Stimulated activated CD4-positive, alpha-beta T cell treated with anti-CD3 and anti-CD28 coated beads, Interleukin-4, amount 100 ng/mL, for 24 hours (primary cell): ENCODE data around the gene UPK3A.
"Not testable (repeated sequence)": the region's sequence is repeated elsewhere in the genome, so short reads cannot be mapped to it uniquely, and the experiment has no call there.

ENCODE experiments used
- DNase-seq: peaks from one replicate; pipeline ENCODE4 v3.0.0-alpha.2; 2020

Gene UPK3A

DNA sequence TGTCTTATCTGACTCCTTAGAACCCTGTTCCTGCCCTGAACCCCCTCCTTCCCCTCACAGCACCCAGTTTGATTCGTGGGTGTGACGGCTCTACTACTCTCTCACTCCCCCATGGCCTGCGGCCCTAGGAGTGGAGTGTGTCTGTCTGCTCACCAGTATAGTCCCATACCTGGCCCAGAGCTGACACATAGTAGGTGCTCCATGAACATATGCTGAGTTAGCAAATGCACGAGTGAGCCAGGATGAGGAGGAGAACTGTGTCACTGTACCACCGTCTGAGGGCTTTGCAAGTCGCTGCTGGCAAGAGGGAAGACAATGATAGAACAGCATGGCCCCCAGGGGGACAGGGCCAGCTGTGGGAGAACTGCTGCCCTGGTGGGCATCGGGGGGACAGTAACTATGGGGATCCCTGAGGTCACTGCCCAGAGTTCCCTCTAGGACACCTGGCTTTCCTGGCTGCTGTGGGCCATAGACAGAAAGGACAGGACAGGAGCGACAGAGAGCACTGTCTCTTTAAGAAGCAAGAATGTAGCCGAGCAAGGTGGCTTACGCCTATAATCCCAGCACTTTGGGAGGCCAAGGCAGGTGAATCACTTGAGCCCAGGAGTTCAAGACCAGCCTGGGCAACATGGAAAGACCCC lies 24.9 kb upstream of the UPK3A start:
- DNase-seq: no peak

DNA sequence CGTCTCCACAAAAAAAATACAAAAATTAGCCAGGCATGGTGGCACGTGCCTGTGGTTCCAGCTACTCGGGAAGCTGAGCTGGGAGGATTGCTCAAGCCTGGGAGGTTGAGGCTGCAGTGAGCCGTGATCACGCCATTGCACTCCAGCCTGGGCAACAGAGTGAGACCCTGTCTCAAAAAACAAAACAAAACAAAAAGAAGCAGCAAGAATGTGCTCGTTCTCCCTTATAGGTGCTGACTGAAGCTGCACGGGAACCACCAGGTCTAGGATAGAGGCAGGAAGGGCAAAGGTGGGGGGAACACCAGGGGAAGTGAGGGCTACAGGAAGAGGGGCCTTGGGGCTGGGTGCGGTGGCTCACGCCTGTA lies 24.4 kb upstream of the UPK3A start:
- DNase-seq: not testable (repeated sequence)

DNA sequence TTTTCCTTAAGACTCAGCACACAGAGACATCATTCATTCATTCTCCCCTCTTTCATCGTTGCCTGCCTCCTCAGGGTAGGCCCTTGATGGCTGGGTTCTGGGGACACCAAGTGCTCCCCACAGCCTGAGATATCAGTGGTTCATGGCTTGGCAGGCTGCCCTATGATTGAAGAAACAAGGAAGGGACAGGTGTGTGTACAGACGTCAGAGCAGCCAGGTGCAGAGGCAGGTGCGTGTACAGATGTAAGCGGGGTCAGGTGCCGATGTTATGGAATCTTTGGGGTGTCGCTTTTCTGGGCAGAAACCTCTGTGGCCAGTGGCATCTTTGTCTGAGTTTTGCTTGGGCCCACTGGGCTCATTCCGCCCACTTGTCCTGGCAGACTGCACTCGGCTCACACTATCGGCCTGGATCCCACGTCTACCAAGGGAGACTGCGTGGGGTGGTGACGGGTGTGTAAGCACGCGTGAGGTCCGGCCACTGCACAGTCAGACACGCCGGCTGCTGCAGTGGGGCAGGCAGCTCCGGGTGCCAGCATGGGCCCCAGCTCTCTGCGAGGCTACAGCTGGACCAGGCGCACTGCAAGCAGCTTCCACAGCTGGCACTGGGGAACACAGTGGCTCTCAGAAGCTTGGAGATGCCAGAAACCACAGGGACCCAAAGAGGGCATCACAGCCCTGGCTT lies 23.2 kb upstream of the UPK3A start:
- DNase-seq: no peak

DNA sequence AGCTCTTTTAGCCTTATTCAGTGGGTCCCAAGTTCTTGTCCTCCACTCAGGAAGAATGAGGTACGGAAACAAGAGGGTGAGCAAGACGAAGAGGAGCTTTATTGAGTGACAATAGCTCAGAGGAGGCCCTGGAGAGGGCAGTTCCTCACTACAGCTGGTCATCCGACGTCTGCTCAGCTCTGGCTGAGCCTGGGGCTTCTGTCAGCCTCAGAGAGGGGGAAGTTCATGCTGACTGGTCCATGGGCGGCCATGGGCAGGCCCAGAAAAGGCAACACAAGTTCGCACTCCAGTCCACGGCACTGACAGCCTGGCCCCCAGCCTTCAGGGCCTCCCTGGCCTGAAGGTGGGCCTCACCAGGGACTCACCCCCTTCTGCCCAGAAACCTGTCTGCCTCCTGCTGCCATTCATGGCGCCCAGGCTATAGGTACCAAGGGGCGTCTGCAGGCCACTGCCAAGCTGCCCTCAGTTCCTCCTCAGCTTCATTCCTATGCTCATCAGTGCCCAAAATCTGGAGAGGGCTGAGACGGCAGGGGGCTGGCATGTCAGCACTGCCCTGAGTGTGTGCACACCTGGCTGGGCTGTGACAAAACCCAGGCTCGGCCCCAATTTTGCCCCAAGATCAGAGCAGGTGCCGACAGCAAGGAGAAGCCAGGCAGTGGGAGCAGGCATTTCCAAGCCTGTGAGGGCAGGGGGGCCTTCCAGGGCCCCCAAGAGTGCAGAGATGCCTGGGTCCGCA lies 22.4 kb upstream of the UPK3A start:
- no peak for DNase-seq

DNA sequence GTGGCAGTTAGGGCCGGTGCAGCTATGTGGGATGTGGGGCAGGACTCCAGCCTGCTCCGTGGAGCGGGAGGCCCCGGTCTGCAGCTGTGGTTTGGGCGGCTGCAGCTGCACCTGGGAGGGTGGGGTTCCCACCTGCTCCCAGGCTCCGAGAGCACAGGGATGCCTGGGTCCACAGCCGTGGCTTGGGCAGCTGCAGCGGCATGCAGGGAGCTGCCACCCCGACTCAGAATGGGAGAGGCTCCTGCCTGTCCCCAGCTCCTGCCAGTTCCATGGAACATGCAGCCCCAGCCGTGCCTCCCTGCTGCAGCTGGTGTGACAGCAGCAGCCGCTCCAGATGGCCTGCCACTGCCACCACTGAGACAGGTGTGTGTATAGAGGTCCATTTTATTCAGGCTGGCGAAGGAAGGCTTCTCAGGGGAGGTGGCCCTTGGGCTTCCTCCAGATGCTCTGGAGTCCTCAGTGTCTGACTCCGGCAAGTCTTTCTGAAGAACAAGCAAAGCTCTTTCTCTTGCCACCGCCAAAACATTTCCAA lies 21.8 kb upstream of the UPK3A start:
- DNase-seq: no peak

DNA sequence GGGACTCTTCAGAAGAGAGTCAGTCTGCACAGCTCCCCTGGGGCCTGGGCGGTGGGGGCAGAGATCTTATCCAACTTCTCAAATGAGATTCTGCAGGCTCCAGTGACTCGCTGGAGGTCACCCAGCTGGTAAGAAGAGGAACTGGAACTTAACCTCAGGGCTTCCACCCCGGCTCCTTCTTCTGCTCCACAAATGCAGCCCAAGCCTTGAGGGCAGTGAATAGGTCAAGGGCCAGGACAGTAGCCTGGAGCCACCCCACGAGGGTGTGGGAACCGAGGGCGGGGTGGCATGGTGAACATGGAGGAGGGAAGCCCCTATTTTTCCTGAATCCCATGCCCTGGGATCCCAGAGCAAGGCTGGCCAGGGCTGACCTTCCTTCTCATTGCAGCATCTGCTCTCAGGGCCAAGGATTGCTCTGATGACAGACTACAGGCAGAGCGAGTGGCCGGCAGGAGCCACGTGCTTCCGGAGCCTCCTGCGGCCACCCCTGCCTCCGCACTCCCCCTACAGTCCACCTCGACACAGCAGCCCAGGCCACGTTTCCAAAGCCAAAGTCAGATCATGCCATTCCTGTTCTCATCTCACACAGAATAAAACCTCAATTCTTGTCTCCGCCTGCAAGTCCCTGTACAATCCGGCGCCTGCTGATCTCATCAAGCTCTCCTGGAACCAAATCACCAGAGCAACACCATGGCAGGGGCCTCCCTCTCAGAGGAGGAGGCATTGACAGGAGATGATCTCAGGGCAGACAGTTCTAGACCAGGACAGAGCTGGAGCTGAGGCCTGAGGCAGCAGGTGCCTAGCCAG lies 21.1 kb upstream of the UPK3A start:
- DNase-seq: no peak

DNA sequence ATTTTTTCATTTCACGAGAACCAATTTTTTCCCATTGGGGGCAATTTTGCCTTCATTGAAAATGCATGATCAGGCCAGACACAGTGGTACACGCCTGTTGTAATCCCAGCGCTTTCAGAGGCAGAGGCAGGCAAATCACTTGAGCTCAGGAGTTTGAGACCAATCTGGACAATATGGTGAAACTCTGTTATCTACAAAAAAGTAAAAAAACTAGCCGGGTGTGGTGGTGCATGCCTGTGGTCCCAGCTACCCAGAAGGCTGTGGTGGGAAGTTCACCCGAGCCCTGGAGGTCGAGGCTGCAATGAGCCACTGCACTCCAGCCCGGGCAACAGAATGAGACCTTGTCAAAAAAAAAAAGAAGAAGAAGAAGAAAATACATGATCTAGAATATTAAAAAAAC lies 19.2 kb upstream of the UPK3A start:
- no peak for DNase-seq

DNA sequence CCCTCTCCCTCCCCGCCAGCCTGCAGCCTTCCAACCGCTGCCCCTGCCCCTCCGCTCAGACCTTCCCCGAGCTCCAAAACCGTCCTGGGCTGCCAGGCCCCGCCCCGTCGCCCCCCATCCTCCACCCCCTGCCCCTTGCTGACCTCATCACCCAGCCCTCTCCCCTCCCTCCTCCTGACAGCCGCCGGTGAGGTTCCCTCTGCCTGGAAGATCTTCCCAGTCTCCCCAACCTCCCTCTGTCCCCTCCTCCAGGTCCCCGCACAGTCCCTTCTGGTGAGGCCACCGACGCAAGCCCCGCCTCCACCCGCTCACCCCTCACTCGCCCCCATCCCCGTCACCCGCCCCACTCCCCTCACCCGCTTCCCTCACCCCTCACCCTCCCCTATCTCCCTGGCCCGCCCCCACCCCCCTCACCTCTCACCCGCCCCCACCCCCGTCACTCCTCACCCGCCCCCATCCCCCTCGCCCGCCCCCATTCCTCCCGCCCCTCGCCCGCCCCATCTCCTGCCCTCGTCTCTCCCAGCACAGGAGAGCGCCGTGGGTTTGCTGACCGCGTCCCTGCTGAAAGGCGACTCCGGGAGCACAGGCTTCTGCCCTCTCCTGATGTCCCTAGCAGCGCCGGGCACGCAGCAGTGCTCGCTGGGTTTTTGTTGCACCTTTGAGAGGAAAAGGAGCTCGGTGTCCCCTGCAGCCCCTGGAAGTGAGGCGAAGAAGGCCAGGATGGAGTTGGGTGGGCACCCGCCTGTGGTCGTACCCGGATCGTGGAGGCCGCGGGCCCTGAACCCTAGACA lies 16.4 kb upstream of the UPK3A start:
- no peak for DNase-seq

DNA sequence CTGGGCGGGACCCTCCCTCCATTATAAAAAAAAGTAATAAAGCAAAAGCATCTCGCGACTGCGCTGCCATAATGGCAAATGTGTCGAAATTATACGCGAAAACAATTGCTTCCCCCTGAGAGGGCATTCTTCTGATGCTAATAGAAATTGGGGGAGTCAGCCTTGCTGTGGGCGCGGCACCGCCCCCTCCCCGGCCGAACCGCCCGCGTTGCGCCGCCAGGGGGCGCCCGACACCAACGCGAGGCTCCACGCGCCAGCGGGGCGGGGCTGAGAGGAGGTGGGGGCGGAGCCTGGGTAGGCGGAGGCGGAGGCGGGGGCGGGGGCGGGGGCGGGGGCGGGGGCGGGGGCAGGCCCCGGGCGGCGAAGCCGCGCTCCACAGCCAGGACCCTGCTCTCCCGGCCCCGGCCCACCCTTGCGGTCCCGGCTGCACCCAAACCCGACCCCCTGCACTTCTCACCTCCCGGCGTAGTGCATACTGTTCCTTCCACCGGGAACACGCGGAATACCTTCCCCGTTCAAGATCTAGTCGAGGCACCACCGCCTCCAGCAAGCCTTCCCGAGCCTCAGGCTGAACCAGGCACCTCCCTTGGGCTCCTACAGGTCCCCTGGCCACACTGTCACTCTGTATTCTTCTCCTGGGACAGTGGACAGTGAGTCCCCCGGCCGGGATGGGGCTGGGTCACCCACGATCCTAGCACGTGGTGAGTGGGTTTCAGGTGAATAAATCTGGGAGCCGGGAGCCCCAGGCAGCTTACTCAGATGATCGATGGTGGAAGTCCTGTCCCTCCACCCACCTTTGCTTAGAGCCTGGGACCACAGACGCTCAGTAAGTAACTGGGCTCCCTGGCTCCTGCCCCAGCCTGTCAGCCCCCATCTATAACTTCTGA lies 15.5 kb upstream of the UPK3A start:
- peak; percentile 85 for DNase-seq

DNA sequence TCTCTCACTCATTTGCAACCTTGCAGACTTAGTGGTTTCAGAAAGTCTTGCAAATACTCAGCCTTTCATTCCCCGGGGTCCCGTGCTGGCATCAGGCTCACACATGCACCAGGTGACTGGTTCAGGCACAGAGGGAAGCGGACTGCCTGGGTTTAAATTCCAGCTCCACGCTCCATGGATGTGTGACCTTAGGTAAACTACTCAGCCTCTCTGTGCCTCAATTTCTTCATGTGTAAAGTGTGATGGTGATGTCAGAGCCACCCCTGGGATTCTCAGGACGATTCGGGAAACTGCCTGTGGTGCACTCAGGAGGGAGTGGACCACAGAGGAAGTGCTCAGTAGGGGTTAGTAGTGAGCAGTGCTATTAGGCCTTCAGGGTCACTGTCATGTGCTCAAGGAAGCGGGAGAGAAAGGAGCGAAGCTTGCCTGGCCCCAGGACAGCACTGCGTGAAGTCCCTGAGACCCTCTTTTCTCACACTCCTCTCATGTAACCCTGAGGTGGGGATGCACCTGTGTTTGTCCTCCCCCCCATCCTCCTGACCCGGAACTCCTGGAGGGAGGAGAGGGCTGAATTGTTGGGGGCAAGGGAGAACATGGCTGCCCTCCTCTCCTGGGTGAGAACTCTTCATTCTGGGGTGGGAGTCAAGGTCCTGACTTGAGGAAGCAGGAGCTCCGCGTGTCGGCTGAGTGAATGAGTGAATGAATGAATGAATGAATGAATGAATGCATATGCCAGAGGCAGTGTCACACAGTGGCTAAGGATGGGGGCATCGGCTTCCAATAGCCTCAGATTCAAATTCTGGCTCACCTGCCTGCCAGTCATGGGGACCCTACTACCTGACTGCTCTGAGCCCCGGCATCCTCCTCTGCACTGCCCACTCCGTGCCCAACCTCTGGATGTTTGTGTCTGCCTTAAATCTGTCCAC lies 14.4 kb upstream of the UPK3A start:
- no peak for DNase-seq

DNA sequence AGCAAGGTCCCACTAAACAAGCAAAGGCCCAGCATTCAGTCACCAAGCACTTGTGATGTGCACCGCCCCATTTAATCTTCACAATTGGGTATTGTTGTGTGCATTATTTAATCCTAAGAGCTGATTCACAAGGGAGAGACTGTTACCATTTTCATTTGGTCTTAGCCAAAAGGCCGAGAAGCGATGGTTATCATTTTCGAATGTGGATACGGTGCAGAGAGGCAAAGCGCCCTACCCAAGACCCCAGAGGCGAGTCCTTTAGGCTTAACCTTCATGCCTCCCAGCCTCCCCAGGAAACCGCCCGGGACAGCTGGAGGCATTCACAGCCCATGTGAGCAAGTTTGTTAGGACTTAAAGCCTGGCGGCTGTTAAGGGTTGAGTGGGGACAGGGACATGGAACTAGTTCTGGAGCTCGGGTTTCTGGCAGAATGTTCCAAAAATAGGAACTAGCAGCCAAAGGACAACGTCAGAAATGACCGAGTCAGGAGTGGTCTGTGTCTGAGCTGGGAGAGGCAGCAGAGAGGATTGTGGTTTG lies 13.0 kb upstream of the UPK3A start:
- DNase-seq: no peak

DNA sequence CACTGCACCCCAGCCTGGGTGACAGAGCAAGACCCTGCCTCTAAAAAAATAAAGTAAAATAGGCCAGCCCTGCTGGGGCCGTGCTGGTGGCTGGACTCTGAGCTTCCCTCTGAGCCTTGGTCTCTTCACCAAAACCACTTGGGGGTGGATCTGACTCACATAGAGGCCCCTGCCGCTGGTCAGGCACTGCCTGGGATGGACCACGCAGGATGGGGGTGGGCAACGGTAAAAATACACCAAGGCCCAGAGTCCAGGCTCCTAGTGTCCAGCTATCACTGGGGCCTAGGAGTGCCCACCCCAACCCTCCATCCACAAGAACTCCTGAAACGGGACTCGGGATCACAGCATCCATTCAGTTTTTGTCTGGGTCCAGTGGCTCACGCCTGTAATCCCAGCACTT lies 12.3 kb upstream of the UPK3A start:
- DNase-seq: no peak

DNA sequence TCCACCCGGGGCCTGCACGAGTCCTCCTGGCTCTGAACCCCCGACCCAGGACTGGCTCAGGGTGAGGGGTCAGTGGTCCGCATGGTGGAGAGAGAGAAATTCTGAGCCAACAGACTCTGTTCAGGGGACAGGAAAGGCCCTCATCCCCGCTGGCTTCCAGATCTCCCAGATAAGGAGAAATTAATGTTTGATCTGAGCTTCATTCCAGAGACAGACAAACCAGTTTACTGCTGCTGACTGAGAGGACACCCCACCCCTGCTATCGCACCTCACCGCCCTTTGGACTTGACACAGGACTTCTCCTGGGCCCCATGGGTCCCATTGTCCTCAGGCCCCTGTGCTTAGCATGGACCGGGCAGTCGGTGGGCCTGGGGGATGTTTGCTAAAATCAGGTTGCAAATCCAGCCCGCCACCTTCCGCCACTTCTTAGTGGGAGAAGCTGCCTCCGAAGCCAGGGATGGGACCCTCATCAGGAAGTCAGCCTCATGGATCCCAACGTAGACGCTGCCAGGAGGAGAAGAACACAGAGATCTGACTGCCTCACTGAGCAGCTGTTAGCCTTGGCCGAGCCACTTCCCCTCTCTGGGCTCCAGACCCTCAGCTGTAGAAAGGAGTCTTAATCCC lies 11.2 kb upstream of the UPK3A start:
- no peak for DNase-seq

DNA sequence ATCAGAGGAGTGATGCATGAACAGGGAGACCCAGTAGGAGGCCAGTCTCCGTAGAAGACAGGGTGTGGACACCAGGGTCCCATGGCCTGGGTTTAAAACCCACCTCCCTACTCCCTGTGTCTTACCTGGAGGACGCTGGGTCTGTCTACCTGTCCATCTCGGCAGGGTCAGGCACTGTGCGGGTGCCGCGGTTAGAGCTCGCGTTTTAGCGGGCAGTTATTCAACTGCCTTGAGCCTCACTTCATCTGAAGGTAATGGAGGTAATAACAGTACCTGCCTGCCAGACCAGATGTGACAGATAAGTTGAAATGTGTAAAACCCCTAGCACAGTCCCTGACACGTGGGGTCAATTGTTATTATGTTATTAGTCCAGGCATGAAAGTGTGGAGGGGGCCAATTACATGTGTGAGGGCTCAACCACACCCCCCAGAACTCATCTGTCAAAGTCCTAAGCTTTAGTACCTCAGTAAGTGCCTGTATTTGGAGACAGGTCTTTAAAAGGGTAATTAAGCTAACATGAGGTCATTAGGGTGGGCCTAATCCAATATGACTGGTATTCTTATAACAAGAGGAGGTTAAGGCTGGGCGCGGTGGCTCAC lies 8.1 kb upstream of the UPK3A start:
- no peak for DNase-seq

DNA sequence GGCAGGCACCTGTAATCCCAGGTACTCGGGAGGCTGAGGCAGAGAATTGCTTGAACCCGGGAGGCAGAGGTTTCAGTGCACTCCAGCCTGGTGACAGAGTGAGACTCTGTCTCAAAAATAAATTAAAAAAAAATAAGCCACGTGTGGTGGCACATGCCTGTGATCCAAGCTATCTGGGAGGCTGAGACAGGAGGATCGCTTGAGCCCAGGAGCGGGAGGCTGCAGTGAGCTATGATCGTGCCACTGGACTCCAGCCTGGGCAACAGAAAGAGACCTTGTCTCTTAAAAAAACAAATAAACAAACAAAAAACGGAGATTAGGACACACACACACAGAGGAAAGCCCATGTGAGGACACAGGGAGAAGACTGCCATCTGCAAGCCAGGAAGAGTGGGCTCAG lies 7.0 kb upstream of the UPK3A start:
- not testable (repeated sequence) for DNase-seq

DNA sequence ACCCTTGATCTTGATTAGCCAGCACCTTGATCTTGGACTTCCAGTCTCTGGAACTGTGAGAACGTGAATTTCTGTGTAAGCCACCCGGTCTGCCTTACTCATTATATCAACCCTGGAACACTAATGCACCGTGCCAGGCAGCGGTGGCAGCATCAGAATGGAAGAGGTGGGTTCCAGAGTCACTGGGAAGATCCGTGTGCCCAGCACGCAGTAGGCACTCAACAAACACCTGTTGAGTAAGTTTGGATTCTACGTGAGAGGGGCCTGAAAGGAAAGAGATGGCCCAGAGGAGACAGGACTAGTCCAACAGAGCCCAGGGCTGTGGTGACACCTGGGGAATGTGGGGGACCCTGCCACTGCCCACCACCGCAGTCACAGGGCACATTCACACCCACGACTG lies 6.6 kb upstream of the UPK3A start:
- no peak for DNase-seq

DNA sequence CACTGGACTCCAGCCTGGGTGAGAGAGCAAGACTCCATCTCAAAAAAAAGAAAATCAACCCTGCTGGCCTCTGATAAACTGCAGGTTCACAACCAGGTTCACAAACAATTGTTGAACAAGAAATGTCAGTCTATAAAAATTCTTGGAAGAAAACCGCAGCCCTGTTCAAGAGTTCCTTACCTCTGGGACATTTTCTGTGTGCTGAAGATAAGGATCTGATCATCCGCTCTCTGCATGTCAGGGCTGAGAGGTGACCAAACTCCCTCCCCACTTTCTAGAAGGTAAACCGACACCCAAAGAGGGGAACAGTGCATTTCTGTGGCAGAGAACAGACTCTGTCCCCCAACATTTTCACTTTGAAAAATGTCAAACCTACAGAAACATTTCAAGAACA lies 4.2 kb upstream of the UPK3A start:
- DNase-seq: no peak

DNA sequence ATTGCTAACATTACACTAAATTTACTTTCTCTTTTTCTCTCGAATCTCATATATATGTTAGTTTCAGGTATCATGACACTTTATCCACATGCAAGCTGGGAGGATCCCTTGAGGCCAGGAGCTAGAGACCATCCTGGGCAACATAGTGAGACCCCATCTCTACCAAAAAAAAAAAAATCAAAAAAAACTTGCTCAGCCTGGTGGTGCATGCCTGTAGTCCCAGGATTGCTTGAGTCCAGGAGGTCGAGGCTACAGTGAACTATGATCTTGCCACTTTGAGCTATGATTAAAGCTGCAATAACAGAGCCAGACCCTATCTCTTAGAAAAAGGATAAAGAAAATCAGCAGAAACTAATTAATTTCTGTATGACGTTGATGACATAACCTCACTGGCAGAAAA lies 3.7 kb upstream of the UPK3A start:
- DNase-seq: no peak
